Inferior parietal cortex (tissue), 1 donor: ENCODE data around the gene TRPM6.
A peak's percentile ranks its signal among the peaks of the same experiment; 100 is the strongest.

ENCODE experiments used
- DNase-seq: peaks from one replicate; pipeline ENCODE4 v3.0.0-alpha.2; 2016; ENCODE audit errors: extremely low spot score

Gene TRPM6

DNA sequence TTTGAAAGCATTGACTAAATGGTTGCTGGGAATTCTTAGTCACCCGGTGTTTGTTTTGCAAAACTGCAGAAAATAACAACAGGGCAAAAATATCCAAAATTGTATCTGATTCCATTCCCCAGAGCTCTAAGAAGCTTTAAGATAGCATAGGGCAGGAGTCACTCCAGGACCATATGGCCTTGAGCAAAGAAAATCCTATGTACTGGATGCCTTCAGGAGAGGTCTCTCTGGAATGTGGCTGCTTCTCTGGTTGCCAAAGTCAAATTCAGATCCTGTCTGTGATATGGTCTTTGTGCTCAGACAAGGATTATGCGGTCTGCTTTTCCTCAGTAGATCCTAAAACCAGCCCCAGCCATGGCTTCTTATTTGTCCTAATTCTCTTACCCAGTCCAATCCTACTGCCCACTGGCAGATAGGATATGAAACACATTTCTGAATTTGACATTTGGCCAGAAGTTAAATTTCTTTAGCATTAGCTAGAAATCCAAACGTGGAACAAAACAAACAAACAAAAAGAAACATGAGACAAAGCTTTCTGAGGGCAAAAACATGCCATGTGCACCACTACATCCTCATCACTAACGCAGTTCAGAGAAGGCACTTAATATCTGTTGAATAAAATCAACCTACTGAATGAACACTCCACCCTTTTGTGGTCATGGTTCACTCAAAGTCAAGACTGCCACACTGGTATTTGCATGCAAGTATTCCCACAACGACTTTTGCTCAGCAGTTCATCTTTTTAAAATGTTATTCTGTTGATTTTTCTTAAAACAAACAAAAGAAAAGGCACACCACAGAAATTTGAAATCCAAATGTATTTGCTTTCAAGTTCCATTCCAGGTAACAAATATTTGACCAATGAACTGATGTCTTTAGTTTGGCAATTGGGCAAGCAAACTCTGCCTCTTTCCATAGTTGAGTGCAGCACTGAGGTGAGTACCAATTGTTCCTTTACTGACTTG is 165.7 kb downstream of the TRPM6 start:
- DNase-seq: no peak

GRCh38 chr9:74719306-74719705 is 168.4 kb downstream of the TRPM6 start:
- DNase-seq: no peak

DNA sequence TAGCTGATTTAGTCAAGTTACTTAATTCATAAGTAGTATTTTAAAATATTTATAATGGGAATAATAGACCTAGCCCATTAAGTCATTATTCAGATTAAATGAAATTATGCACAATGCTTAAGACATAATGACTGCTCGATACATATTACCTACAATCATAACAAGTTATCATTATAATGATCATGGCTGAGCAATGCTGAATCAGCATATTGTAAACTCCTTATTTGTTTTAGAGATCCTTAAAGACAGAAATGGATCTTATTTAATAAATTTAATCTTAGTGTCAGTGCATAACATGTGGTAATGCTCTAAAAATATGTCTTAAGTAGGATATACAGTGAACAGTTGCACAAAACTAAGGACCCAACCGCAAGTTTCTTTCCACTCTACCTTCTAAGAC is 169.0 kb downstream of the TRPM6 start:
- DNase-seq: no peak

GRCh38 chr9:74711341-74711740 is 176.4 kb downstream of the TRPM6 start:
- no peak for DNase-seq

DNA sequence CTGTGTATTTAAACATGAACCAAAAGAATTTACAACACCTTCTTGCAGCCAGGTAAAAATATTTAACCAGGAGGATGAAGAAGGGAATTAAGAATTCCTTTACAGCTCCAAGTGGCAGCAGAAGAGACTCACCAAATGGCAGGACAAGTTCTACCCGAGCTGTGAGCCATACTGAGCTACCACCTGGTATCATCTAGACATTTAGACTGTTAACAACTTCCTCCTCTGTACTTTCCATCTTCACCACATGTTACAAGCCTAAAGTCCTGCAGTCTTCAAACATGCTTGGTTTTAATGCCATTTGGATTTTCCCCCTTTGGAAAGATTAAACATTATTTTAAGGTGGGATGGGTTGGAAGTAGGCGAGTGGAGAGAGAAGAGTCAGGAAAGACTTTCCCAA is 190.2 kb downstream of the TRPM6 start:
- no peak for DNase-seq

DNA sequence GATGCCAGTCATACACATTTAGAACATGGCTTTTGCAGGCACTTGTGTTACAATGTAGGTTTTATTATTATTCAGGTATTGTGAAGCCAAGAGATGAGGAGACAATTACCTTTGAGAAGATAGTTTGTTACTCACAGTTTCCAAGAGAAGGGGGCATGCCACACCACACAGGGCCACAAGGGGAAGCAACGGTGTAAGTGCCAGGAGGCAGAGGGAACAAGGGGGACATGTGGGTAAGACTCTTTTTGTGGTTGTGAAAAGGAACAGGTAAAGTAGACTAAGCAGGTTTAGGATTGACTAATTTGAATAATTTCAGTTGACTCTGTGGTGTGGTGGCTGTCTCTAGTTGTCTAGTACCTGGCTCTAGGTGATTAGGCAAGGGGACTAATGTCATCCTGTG is 191.2 kb downstream of the TRPM6 start:
- no peak for DNase-seq

DNA sequence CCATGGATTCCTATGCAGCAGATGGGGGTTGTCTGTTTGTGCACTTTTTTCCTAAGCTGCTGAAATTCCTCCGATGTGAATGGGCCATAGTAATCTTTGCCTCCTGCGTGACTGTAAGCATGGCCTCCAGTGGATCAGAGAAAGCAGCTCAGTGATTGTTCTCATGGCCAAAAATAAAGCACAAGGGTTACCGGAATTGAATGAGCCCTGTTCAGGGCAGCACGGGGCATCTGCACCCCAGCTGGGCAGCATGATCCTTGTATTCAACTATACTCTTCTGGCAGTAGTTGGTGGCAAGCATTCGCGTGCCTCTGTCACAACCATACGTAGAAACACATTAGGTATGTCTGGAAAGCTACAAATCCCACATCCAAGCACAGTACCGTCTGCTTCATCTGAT is 196.7 kb downstream of the TRPM6 start:
- DNase-seq: no peak

- DNase-seq: peak; percentile 59
Measured at GRCh38 chr9:74683322-74683721, 204.4 kb downstream of the TRPM6 start.

DNA sequence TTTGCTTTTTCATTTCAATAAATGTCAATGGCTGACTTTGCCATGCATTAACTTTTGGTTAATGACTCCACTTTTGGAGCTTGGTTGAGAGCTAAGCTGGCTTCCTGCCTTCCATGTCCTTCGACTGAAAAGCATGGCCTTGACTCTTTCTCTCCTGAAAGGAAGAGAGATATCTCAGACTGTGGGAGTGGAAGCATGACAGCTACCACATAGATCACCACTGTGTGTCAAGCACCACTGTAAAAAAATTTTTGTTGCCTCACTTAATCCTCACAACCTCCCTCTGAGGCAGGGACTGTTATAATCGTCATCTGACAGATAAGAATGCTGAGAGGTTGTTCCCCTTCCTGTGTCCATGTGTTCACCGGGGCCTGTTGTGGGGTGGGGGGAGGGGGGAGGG is 205.8 kb downstream of the TRPM6 start:
- DNase-seq: no peak

- DNase-seq: no peak
Measured at GRCh38 chr9:74674077-74674476, 213.6 kb downstream of the TRPM6 start.
